Bronchial epithelial cell (primary cell): ENCODE results near the gene ZFAND3. TPM values are rescaled to one million over a fixed set of nuclear protein-coding genes. Genes with fewer than 3 reads are reported as not detected.
A peak's percentile ranks its signal among the peaks of the same experiment; 100 is the strongest.

Source experiments
- DNase-seq: peaks from one replicate; pipeline ENCODE4 v3.0.0-alpha.2; 2010; ENCODE audit warnings: low read depth
- FAIRE-seq: peaks from 2 replicates; lab custom pipeline; 2011; peaks lifted over from hg19 to GRCh38; lab: Jason Lieb, UNC
- H3K27me3 ChIP-seq: 2 replicates; pipeline ENCODE4 v1.5.1; 2011; ENCODE audit warnings: low read length; ENCODE audit not compliant: control insufficient read depth, insufficient read depth
- H3K36me3 ChIP-seq: 2 replicates; pipeline ENCODE4 v1.5.1; 2011; ENCODE audit warnings: low read length; ENCODE audit not compliant: control insufficient read depth, insufficient read depth
- H3K4me3 ChIP-seq: 2 replicates; pipeline ENCODE4 v1.5.1; 2011; ENCODE audit warnings: mild to moderate bottlenecking, low read depth, low read length, control low read depth
- CTCF ChIP-seq: IDR thresholded peaks from 2 replicates; pipeline ENCODE4 v1.5.1; 2011; ENCODE audit warnings: mild to moderate bottlenecking, moderate library complexity, low read length, control low read depth, inconsistent platforms; ENCODE audit not compliant: insufficient read depth, severe bottlenecking
- total RNA-seq: library from RNA; depleted of rRNA; stranded (reverse); fragments of >200 nt; gene quantifications from 2 replicates; pipeline ENCODE4 v1.2.1, GENCODE V29; 2014

Gene ZFAND3
- total RNA-seq, 1 donor from 2014 or later: 25.5 TPM

- FAIRE-seq (no peak), DNase-seq (no peak)
- H3K36me3 ChIP-seq: no peaks in the 10 kb centered on the region
- no peaks in the 10 kb centered on the region for H3K27me3 ChIP-seq
- H3K4me3 ChIP-seq: no peak overlapping the region
- TF ChIP-seq CTCF: no peak
Measured at GRCh38 chr6:38157905-38158304, 338.4 kb downstream of the ZFAND3 start.

- no peak overlapping the region for H3K4me3 ChIP-seq
- H3K27me3 ChIP-seq: no peaks in the 10 kb centered on the region
- DNase-seq (no peak), FAIRE-seq (no peak)
- TF ChIP-seq CTCF: no peak
- no peaks in the 10 kb centered on the region for H3K36me3 ChIP-seq
Measured at GRCh38 chr6:38158762-38159350, 339.3 kb downstream of the ZFAND3 start.

- peak; percentile 23 for FAIRE-seq
- no peaks in the 10 kb centered on the region for H3K27me3 ChIP-seq
- H3K4me3 ChIP-seq: no peak overlapping the region
- TF ChIP-seq CTCF: no peak
- DNase-seq: no peak
- no peaks in the 10 kb centered on the region for H3K36me3 ChIP-seq
Measured at GRCh38 chr6:38159596-38159995, 340.1 kb downstream of the ZFAND3 start.

- Histone ChIP-seq H3K4me3 (no peak overlapping the region), H3K27me3 (no peaks in the 10 kb centered on the region), H3K36me3 (no peaks in the 10 kb centered on the region)
- FAIRE-seq (no peak), DNase-seq (no peak)
- TF ChIP-seq CTCF: no peak
Measured at GRCh38 chr6:38160831-38161230, 341.3 kb downstream of the ZFAND3 start.

- no peak for DNase-seq
- TF ChIP-seq CTCF: no peak
- H3K4me3 ChIP-seq: no peak overlapping the region
- H3K36me3 ChIP-seq: no peaks in the 10 kb centered on the region
- H3K27me3 ChIP-seq: no peaks in the 10 kb centered on the region
- FAIRE-seq: no peak
Measured at GRCh38 chr6:38161331-38161730, 341.8 kb downstream of the ZFAND3 start.
